H1 (cell line): ENCODE results near the gene ADAM12. TPM values are rescaled to one million over a fixed set of nuclear protein-coding genes. Genes with fewer than 3 reads are reported as not detected.
A peak's percentile ranks its signal among the peaks of the same experiment; 100 is the strongest.

Source experiments
- CTCF ChIA-PET: fragments of 300-600 bp; sonication (Branson Sonifier 250); formaldehyde crosslinking; loops from one replicate; lab custom pipeline; 2021; ENCODE audit not compliant: partially characterized antibody; lab: Charles Lee
- POLR2A ChIA-PET: fragments of 300-600 bp; sonication (Branson Sonifier 250); formaldehyde crosslinking; loops from one replicate; lab custom pipeline; 2021; ENCODE audit warnings: inconsistent platforms; ENCODE audit not compliant: partially characterized antibody; lab: Charles Lee
- DNase-seq, 2 experiments: peaks; one replicate each; pipeline versions ENCODE4 v3.0.0 to v3.0.0-alpha.2; 2010 to 2022; ENCODE audit warnings: low spot score in 2 of 2, low read depth in 1 of 2, mixed read lengths in 1 of 2
- FAIRE-seq: peaks from 2 replicates; lab custom pipeline; 2011; peaks lifted over from hg19 to GRCh38; lab: Jason Lieb, UNC
- H2AFZ ChIP-seq: 2 replicates; pipeline ENCODE4 v1.8.1; 2012; ENCODE audit warnings: low read length, inconsistent platforms
- H2AK5ac ChIP-seq: 2 replicates; pipeline ENCODE4 v1.6.1; 2013; ENCODE audit warnings: low read depth, low read length
- H2BK120ac ChIP-seq: replicated peaks from 2 replicates; pipeline ENCODE3; 2013; ENCODE audit warnings: low read depth, low read length, inconsistent platforms
- H2BK12ac ChIP-seq: 2 replicates; pipeline ENCODE4 v1.6.1; 2013; ENCODE audit warnings: low read depth, low read length
- H2BK15ac ChIP-seq: 2 replicates; pipeline ENCODE4 v1.6.1; 2013; ENCODE audit warnings: low read length
- H2BK20ac ChIP-seq: 2 replicates; pipeline ENCODE4 v1.6.1; 2013; ENCODE audit warnings: low read length
- H2BK5ac ChIP-seq: 2 replicates; pipeline ENCODE4 v1.6.1; 2013; ENCODE audit warnings: low read depth, low read length
- H3K14ac ChIP-seq: 2 replicates; pipeline ENCODE4 v1.6.1; 2013; ENCODE audit warnings: inconsistent platforms; ENCODE audit not compliant: insufficient read length
- H3K18ac ChIP-seq: 2 replicates; pipeline ENCODE4 v1.6.1; 2013; ENCODE audit warnings: low read length; ENCODE audit errors: extremely low read depth
- H3K23ac ChIP-seq: 2 replicates; pipeline ENCODE4 v1.6.1; 2013; ENCODE audit warnings: inconsistent platforms; ENCODE audit not compliant: insufficient read length
- H3K23me2 ChIP-seq: 2 replicates; pipeline ENCODE4 v1.6.1; 2013; ENCODE audit warnings: low read depth, low read length
- H3K27ac ChIP-seq: 2 replicates; pipeline ENCODE4 v1.6.1; 2011; ENCODE audit warnings: low read depth, low read length, inconsistent platforms
- H3K27me3 ChIP-seq, 4 experiments: replicated peaks in 1 of 4; 1 replicate in 1 of 4; 2 replicates in 3 of 4; pipeline versions ENCODE4 v1.6.1 to v1.8.1; 2011 to 2013; ENCODE audit warnings: low read length in 3 of 4, mild to moderate bottlenecking in 3 of 4, inconsistent platforms in 2 of 4, mixed read lengths in 2 of 4, moderate library complexity in 1 of 4; ENCODE audit not compliant: control insufficient read depth in 3 of 4, insufficient read depth in 3 of 4; ENCODE audit errors: extremely low read depth in 1 of 4
- H3K36me3 ChIP-seq, 4 experiments: 2 replicates each; pipeline versions ENCODE4 v1.6.1 to v1.8.1; 2011 to 2013; ENCODE audit warnings: mild to moderate bottlenecking in 4 of 4, low read length in 3 of 4, moderate library complexity in 2 of 4, control low read depth in 1 of 4, inconsistent platforms in 1 of 4; ENCODE audit not compliant: insufficient read depth in 4 of 4, control insufficient read depth in 2 of 4
- H3K4ac ChIP-seq: replicated peaks from 2 replicates; pipeline ENCODE3; 2013; ENCODE audit warnings: low read length, low read depth, mixed read lengths, inconsistent platforms; ENCODE audit not compliant: insufficient read length
- H3K4me1 ChIP-seq, 4 experiments: replicated peaks in 1 of 4; 1 replicate in 1 of 4; 2 replicates in 3 of 4; pipeline versions ENCODE4 v1.6.1 to v1.8.1; 2011 to 2013; ENCODE audit warnings: low read length in 3 of 4, inconsistent platforms in 2 of 4, mixed read lengths in 1 of 4; ENCODE audit not compliant: insufficient read depth in 4 of 4, control insufficient read depth in 3 of 4
- H3K4me2 ChIP-seq, 2 experiments: 2 replicates each; pipeline versions ENCODE4 v1.6.1 to v1.8.1; 2011 to 2013; ENCODE audit warnings: low read depth in 2 of 2, low read length in 2 of 2, control low read depth in 1 of 2, inconsistent platforms in 1 of 2, mild to moderate bottlenecking in 1 of 2; ENCODE audit not compliant: insufficient read depth in 1 of 2
- H3K4me3 ChIP-seq, 4 experiments: fragments of 200-600, 300-600 bp in 1 of 4; sonication (generic), shearing (Covaris generic), sonication (Bioruptor Twin) in 1 of 4; 2 replicates each; pipeline versions ENCODE4 v1.5.1 to v1.8.1; 2011 to 2016; ENCODE audit warnings: low read length in 4 of 4, low read depth in 3 of 4, control low read depth in 2 of 4, inconsistent platforms in 2 of 4, mild to moderate bottlenecking in 2 of 4, mixed read lengths in 1 of 4, moderate library complexity in 1 of 4; ENCODE audit not compliant: insufficient read depth in 2 of 4; ENCODE audit errors: extremely low read depth in 1 of 4
- H3K56ac ChIP-seq: replicated peaks from 2 replicates; pipeline ENCODE3; 2013; ENCODE audit warnings: low read depth, mild to moderate bottlenecking, mixed read lengths, low read length, inconsistent platforms; ENCODE audit not compliant: insufficient read length
- H3K79me1 ChIP-seq: 2 replicates; pipeline ENCODE4 v1.6.1; 2013; ENCODE audit warnings: low read depth, low read length, control low read depth
- H3K79me2 ChIP-seq, 2 experiments: 2 replicates each; pipeline versions ENCODE4 v1.6.1 to v1.8.1; 2012 to 2013; ENCODE audit warnings: low read length in 2 of 2, mild to moderate bottlenecking in 2 of 2, inconsistent platforms in 1 of 2; ENCODE audit not compliant: insufficient read depth in 2 of 2, control insufficient read depth in 1 of 2
- H3K9ac ChIP-seq, 4 experiments: replicated peaks in 1 of 4; 1 replicate in 1 of 4; 2 replicates in 3 of 4; pipeline versions ENCODE4 v1.6.1 to v1.8.1; 2011 to 2013; ENCODE audit warnings: low read depth in 3 of 4, low read length in 3 of 4, control low read depth in 2 of 4, mild to moderate bottlenecking in 2 of 4, moderate library complexity in 2 of 4, inconsistent platforms in 1 of 4; ENCODE audit errors: extremely low read depth in 1 of 4
- H3K9me3 ChIP-seq, 2 experiments: 2 replicates each; pipeline versions ENCODE4 v1.6.1 to v1.8.1; 2012 to 2013; ENCODE audit warnings: mild to moderate bottlenecking in 2 of 2, moderate library complexity in 2 of 2, control low read depth in 1 of 2, inconsistent platforms in 1 of 2, low read depth in 1 of 2, low read length in 1 of 2, mixed read lengths in 1 of 2; ENCODE audit not compliant: insufficient read depth in 2 of 2
- H4K20me1 ChIP-seq, 2 experiments: replicated peaks in 1 of 2; 2 replicates each; pipeline versions ENCODE3 to v1.8.1; 2011 to 2013; ENCODE audit warnings: inconsistent platforms in 2 of 2, low read length in 2 of 2, mild to moderate bottlenecking in 1 of 2; ENCODE audit not compliant: insufficient read depth in 2 of 2, control insufficient read depth in 1 of 2
- H4K5ac ChIP-seq: 2 replicates; pipeline ENCODE4 v1.6.1; 2013; ENCODE audit warnings: low read length, low read depth, mixed read lengths, inconsistent platforms; ENCODE audit not compliant: insufficient read length
- H4K8ac ChIP-seq: 2 replicates; pipeline ENCODE4 v1.8.0; 2013; ENCODE audit warnings: mild to moderate bottlenecking, moderate library complexity, low read length, inconsistent platforms; ENCODE audit not compliant: insufficient read depth; ENCODE audit errors: extremely low read depth
- H4K91ac ChIP-seq: replicated peaks from 2 replicates; pipeline ENCODE3; 2013; ENCODE audit warnings: low read length, mixed read lengths, inconsistent platforms; ENCODE audit not compliant: insufficient read length
- CBX8 ChIP-seq: fragments of 300-800, 300-1000 bp; sonication (generic); IDR thresholded peaks from 2 replicates; pipeline ENCODE4 v1.7.1; 2016; ENCODE audit warnings: low read depth, low read length, borderline replicate concordance
- EZH2 ChIP-seq: fragments of 200-600 bp; sonication (generic); IDR thresholded peaks from 2 replicates; pipeline ENCODE4 v1.7.1; 2012; ENCODE audit warnings: low read depth, mild to moderate bottlenecking, moderate library complexity, low read length, inconsistent platforms; ENCODE audit not compliant: severe bottlenecking
- JUND ChIP-seq: IDR thresholded peaks from 2 replicates; pipeline ENCODE4 v1.6.1; 2011; ENCODE audit warnings: mild to moderate bottlenecking, improper control_type of control experiment, low read length
- WGBS, 2 experiments: shearing (Covaris generic) in 1 of 2; methylation state at CpG; one replicate each; pipeline versions ENCODE4 v1.1.6 to v1.1.7; 2013 to 2015; ENCODE audit warnings: low lambda C conversion rate in 2 of 2, mixed read lengths in 2 of 2, inconsistent platforms in 1 of 2, low coverage in 1 of 2, missing lambda C conversion rate in 1 of 2; ENCODE audit not compliant: insufficient replicate concordance in 2 of 2, insufficient coverage in 1 of 2, insufficient read length in 1 of 2; ENCODE audit errors: extremely low coverage in 1 of 2, missing lambda C conversion rate in 1 of 2; 5-methylcytosine and 5-hydroxymethylcytosine counted together
- polyA plus RNA-seq, 7 experiments: library from polyadenylated mRNA; depleted of rRNA in 3 of 7; stranded (reverse) in 5 of 7; unstranded in 2 of 7; fragments of >200 nt in 5 of 7; fragments of 200-250 nt in 2 of 7; gene quantifications; 1 replicate in 5 of 7; 2 replicates in 1 of 7; 4 replicates in 1 of 7; pipeline versions ENCODE4 v1.2.1 to v1.2.3, GENCODE V29; 2011 to 2013; ENCODE audit warnings: missing spikeins in 2 of 7, mixed read lengths in 2 of 7
- total RNA-seq: library from RNA; stranded (reverse); fragmentation: NEBNext Ultra II Directional; extraction: Animal tissue kit (Norgen Biotek cat#: 25700); gene quantifications from 2 replicates; pipeline ENCODE4 v1.2.1, GENCODE V29; 2021
- TF ChIP-seq, protein P1 (sequence below): IDR thresholded peaks from 2 replicates; pipeline ENCODE4 v1.6.1; 2011; ENCODE audit warnings: low read depth, mild to moderate bottlenecking, low read length; ENCODE audit not compliant: insufficient read depth

Gene ADAM12
- total and polyA plus RNA-seq, 2 of the 8 experiments (the other 6 are each of a cell fraction or from before 2014, with no cell fraction given) = 0.07 to 0.17 TPM

DNA sequence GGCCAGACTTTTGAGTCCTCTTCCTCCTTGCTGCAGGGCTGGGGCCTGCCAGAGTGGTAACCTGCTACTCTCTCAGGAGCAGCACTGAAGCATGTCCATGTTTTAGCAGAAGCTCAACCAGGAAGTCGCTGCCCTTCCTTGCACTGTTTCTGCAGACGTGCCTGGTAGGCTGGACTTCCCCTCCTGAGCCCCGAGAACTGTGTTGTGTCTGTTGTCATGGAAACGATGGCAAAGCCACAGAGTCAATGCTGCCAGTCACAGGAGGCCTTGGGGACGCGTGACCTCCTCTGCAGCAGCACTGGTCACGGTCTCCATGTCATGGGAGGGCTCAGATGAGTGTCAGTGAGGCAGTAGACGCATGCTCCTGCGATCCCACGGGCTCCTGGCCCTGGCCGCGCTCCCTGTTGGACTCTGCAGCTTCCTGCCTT, 346.5 kb downstream of the ADAM12 start:
- Histone ChIP-seq H4K8ac (peak overlapping the region; percentile 22; the same call in 1 of the 2 replicates), H3K79me1 (no peaks in the 10 kb centered on the region), H3K14ac (no peak overlapping the region), H3K9me3 (no peaks in the 10 kb centered on the region), H2BK12ac (no peak overlapping the region; the same call in 1 of the 2 replicates), H2AFZ (peak overlapping the region; percentile 78; the same call in 1 of the 2 replicates), H2BK5ac (0 out of 2 replicates have a peak overlapping the region, but pooled peaks have one; percentile 47), H3K23ac (no peak overlapping the region), H3K4me2 (no peak overlapping the region), H2BK20ac (no peak overlapping the region), H3K27ac (no peak overlapping the region), H4K91ac (no peak overlapping the region), H3K27me3 (no peaks in the 10 kb centered on the region), H2BK15ac (no peak overlapping the region), H3K4ac (no peak overlapping the region), H3K36me3 (no peaks in the 10 kb centered on the region), H3K4me3 (no peak overlapping the region), H3K56ac (no peak overlapping the region), H3K18ac (no peak overlapping the region), H3K23me2 (no peaks in the 10 kb centered on the region), H2BK120ac (no peak overlapping the region), H4K20me1 (no peaks in the 10 kb centered on the region), H3K9ac (no peak overlapping the region), H2AK5ac (no peak overlapping the region), H3K79me2 (no peaks in the 10 kb centered on the region), H4K5ac (no peak overlapping the region), H3K4me1 (peaks cover 0 to 9% (median 4%) of the 10 kb centered on the region in 4 experiments; a peak in 5 of 7 replicates)
- FAIRE-seq = no peak
- POLR2A ChIA-PET = interaction anchor here (0.6 kb wide), 1 partner anchor 21 kb away, joined by 3 read pairs; no protein-coding TSS in a partner anchor
- TF ChIP-seq CBX8 (no peak), EZH2 (no peak), JUND (no peak)
- TF ChIP-seq, protein P1, sequence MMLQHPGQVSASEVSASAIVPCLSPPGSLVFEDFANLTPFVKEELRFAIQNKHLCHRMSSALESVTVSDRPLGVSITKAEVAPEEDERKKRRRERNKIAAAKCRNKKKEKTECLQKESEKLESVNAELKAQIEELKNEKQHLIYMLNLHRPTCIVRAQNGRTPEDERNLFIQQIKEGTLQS = no peak
- no peak for DNase-seq
- CTCF ChIA-PET = no interaction called here
- 80% methylated on average over 12 of the region's 12 CpGs; no CpG with 5 or more reads in 1 of the 2 experiments for WGBS, 2 experiments
